Glutamatergic neuron (in vitro differentiated cells): ENCODE results near the gene PPP1R12B. TPM values are rescaled to one million over a fixed set of nuclear protein-coding genes. Genes with fewer than 3 reads are reported as not detected.
"Not testable (repeated sequence)": the region's sequence is repeated elsewhere in the genome, so short reads cannot be mapped to it uniquely, and the experiment has no call there.

Experiments
- DNase-seq: peaks from one replicate; pipeline ENCODE4 v3.0.0; 2022
- H3K27ac Mint-ChIP-seq: one replicate; pipeline ENCODE4 v1.8.0; 2020; ENCODE audit warnings: mild to moderate bottlenecking, mixed read lengths, inconsistent platforms; ENCODE audit not compliant: unreplicated experiment
- H3K27me3 Mint-ChIP-seq: one replicate; pipeline ENCODE4 v1.8.0; 2020; ENCODE audit warnings: mild to moderate bottlenecking, moderate library complexity, mixed read lengths, inconsistent platforms; ENCODE audit not compliant: unreplicated experiment
- H3K36me3 Mint-ChIP-seq: one replicate; pipeline ENCODE4 v1.8.0; 2020; ENCODE audit warnings: mild to moderate bottlenecking, mixed read lengths, inconsistent platforms; ENCODE audit not compliant: unreplicated experiment
- H3K4me1 Mint-ChIP-seq: one replicate; pipeline ENCODE4 v1.8.0; 2020; ENCODE audit warnings: mild to moderate bottlenecking, low read depth, mixed read lengths, inconsistent platforms; ENCODE audit not compliant: unreplicated experiment
- H3K4me3 Mint-ChIP-seq: one replicate; pipeline ENCODE4 v1.8.0; 2020; ENCODE audit warnings: mild to moderate bottlenecking, mixed read lengths, inconsistent platforms; ENCODE audit not compliant: unreplicated experiment
- H3K9me3 Mint-ChIP-seq: one replicate; pipeline ENCODE4 v1.8.0; 2020; ENCODE audit warnings: mild to moderate bottlenecking, moderate library complexity, mixed read lengths, inconsistent platforms; ENCODE audit not compliant: unreplicated experiment
- CTCF ChIP-seq: fragments of 200-600 bp; sonication (generic); IDR thresholded peaks from one replicate; pipeline ENCODE4 v1.5.0; 2021; ENCODE audit not compliant: partially characterized antibody, unreplicated experiment
- total RNA-seq: library from RNA; stranded (reverse); fragmentation: NEBNext Ultra II Directional; extraction: Animal tissue kit (Norgen Biotek cat#: 25700); gene quantifications from one replicate; pipeline ENCODE4 v1.2.1, GENCODE V29; 2021; ENCODE audit not compliant: unreplicated experiment

Gene PPP1R12B
- total RNA-seq, 1 donor from 2014 or later = 37.3 TPM

- no peak for TF ChIP-seq CTCF
- no peaks in the 10 kb centered on the region for H3K9me3 Mint-ChIP-seq
- H3K27ac Mint-ChIP-seq = no peak overlapping the region
- DNase-seq = no peak
- no peak overlapping the region for H3K4me3 Mint-ChIP-seq
- peaks cover 2% of the 10 kb centered on the region for H3K4me1 Mint-ChIP-seq
- H3K27me3 Mint-ChIP-seq = no peaks in the 10 kb centered on the region
- no peaks in the 10 kb centered on the region for H3K36me3 Mint-ChIP-seq
Observed at GRCh38 chr1:202411422-202411821, 62.9 kb downstream of the PPP1R12B start.

- not testable (repeated sequence) for DNase-seq, H3K4me1 Mint-ChIP-seq, H3K9me3 Mint-ChIP-seq, H3K27me3 Mint-ChIP-seq, H3K27ac Mint-ChIP-seq, H3K36me3 Mint-ChIP-seq, H3K4me3 Mint-ChIP-seq
Observed at GRCh38 chr1:202412421-202412820, 63.9 kb downstream of the PPP1R12B start.

GRCh38 chr1:202416641-202417040 lies 68.1 kb downstream of the PPP1R12B start:
- no peak for DNase-seq
- Mint-ChIP-seq H3K4me3 (no peak overlapping the region), H3K36me3 (no peaks in the 10 kb centered on the region), H3K27ac (no peak overlapping the region), H3K9me3 (no peaks in the 10 kb centered on the region), H3K4me1 (peaks cover 23% of the 10 kb centered on the region), H3K27me3 (no peaks in the 10 kb centered on the region)
- no peak for TF ChIP-seq CTCF

- not testable (repeated sequence) for H3K9me3 Mint-ChIP-seq, H3K36me3 Mint-ChIP-seq, H3K4me3 Mint-ChIP-seq, H3K27me3 Mint-ChIP-seq, DNase-seq
- Mint-ChIP-seq H3K4me1 (peaks cover 23% of the 10 kb centered on the region), H3K27ac (peak overlapping the region; percentile 64)
Observed at GRCh38 chr1:202417141-202417540, 68.6 kb downstream of the PPP1R12B start.

GRCh38 chr1:202417762-202418201 lies 69.3 kb downstream of the PPP1R12B start:
- not testable (repeated sequence) for H3K27ac Mint-ChIP-seq, DNase-seq, H3K9me3 Mint-ChIP-seq, H3K27me3 Mint-ChIP-seq, H3K4me3 Mint-ChIP-seq, H3K36me3 Mint-ChIP-seq
- peaks cover 25% of the 10 kb centered on the region for H3K4me1 Mint-ChIP-seq

GRCh38 chr1:202419731-202420130 lies 71.2 kb downstream of the PPP1R12B start:
- H3K4me1 Mint-ChIP-seq = peaks cover 25% of the 10 kb centered on the region
- DNase-seq = not testable (repeated sequence)

GRCh38 chr1:202420422-202421094 lies 72.1 kb downstream of the PPP1R12B start:
- not testable (repeated sequence) for DNase-seq, H3K27ac Mint-ChIP-seq, H3K9me3 Mint-ChIP-seq, H3K36me3 Mint-ChIP-seq, H3K27me3 Mint-ChIP-seq
- Mint-ChIP-seq H3K4me3 (peak overlapping the region; percentile 11), H3K4me1 (peaks cover 25% of the 10 kb centered on the region)

More at GRCh38 chr1:202419731-202420130, 71.2 kb downstream of the PPP1R12B start:
- not testable (repeated sequence) for H3K27me3 Mint-ChIP-seq, H3K36me3 Mint-ChIP-seq, H3K9me3 Mint-ChIP-seq, H3K4me3 Mint-ChIP-seq, H3K27ac Mint-ChIP-seq

- peaks cover 20% of the 10 kb centered on the region for H3K4me1 Mint-ChIP-seq
- not testable (repeated sequence) for H3K4me3 Mint-ChIP-seq, H3K27ac Mint-ChIP-seq
Observed at GRCh38 chr1:202422709-202423108, 74.2 kb downstream of the PPP1R12B start.

GRCh38 chr1:202424260-202424659 lies 75.8 kb downstream of the PPP1R12B start:
- not testable (repeated sequence) for H3K27ac Mint-ChIP-seq, H3K4me3 Mint-ChIP-seq, H3K27me3 Mint-ChIP-seq, H3K9me3 Mint-ChIP-seq, DNase-seq, H3K36me3 Mint-ChIP-seq
- H3K4me1 Mint-ChIP-seq = peaks cover 15% of the 10 kb centered on the region

More at GRCh38 chr1:202422709-202423108, 74.2 kb downstream of the PPP1R12B start:
- H3K27me3 Mint-ChIP-seq, H3K36me3 Mint-ChIP-seq, H3K9me3 Mint-ChIP-seq, DNase-seq: not testable (repeated sequence)

- DNase-seq, H3K36me3 Mint-ChIP-seq, H3K4me1 Mint-ChIP-seq, H3K27me3 Mint-ChIP-seq, H3K27ac Mint-ChIP-seq, H3K4me3 Mint-ChIP-seq, H3K9me3 Mint-ChIP-seq: not testable (repeated sequence)
Observed at GRCh38 chr1:202430111-202430510, 81.6 kb downstream of the PPP1R12B start.

- not testable (repeated sequence) for H3K27me3 Mint-ChIP-seq, H3K9me3 Mint-ChIP-seq, H3K27ac Mint-ChIP-seq, H3K36me3 Mint-ChIP-seq, DNase-seq, H3K4me3 Mint-ChIP-seq, H3K4me1 Mint-ChIP-seq
Observed at GRCh38 chr1:202432338-202432737, 83.8 kb downstream of the PPP1R12B start.
